ENCODE results near the gene BBX. TPM values are rescaled to one million over a fixed set of nuclear protein-coding genes. Genes with fewer than 3 reads are reported as not detected.

The BBX gene
- total RNA-seq, 6 donors from 2014 or later, result 35.0 to 65.0 (median 42.8) TPM

DNA sequence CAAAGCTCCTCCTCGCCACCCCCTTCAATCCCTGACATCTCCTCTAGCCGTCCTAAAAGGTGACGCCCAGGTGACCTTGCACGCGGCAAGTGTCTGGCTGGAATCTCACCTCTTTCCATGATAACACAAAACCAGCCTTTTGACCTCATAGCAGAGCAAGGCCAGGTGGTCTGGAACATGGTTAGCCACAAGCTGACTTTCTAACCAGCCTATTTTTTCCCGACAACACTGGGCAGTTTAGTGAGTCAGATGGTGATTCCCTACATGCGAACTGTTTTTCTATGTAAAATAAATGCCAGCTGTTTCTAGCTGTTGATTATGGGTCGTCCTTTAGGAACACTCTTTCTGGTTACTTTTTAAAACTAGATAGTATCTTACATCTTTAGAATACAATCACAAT is 325.0 kb downstream of the BBX start:
- WGBS, 2 donors, result 80 to 81% methylated on average over 8 of the region's 8 CpGs
- ATAC-seq (ENCODE audit: low FRiP score in 2 of 2) (no peak), DNase-seq (no peak)
- no peak for TF ChIP-seq EP300 (IDR thresholded peaks at IDR 0.05)
- no peak for TF ChIP-seq POLR2AphosphoS5 (IDR thresholded peaks at IDR 0.05)
- TF ChIP-seq POLR2A (IDR thresholded peaks at IDR 0.05), result no peak
- TF ChIP-seq, protein P1, sequence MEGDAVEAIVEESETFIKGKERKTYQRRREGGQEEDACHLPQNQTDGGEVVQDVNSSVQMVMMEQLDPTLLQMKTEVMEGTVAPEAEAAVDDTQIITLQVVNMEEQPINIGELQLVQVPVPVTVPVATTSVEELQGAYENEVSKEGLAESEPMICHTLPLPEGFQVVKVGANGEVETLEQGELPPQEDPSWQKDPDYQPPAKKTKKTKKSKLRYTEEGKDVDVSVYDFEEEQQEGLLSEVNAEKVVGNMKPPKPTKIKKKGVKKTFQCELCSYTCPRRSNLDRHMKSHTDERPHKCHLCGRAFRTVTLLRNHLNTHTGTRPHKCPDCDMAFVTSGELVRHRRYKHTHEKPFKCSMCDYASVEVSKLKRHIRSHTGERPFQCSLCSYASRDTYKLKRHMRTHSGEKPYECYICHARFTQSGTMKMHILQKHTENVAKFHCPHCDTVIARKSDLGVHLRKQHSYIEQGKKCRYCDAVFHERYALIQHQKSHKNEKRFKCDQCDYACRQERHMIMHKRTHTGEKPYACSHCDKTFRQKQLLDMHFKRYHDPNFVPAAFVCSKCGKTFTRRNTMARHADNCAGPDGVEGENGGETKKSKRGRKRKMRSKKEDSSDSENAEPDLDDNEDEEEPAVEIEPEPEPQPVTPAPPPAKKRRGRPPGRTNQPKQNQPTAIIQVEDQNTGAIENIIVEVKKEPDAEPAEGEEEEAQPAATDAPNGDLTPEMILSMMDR (IDR thresholded peaks at IDR 0.05), result no peak
- Histone ChIP-seq H3K4me3 (no peak overlapping the region), H3K27me3 (no peaks in the 10 kb centered on the region), H3K9me3 (peaks cover 0 to 4% (median 0%) of the 10 kb centered on the region in 4 donors), H3K4me1 (peaks cover 0 to 6% (median 0%) of the 10 kb centered on the region in 4 donors), H3K36me3 (no peaks in the 10 kb centered on the region), H3K27ac (no peak overlapping the region)

GRCh38 chr3:107848351-107848915 is 325.7 kb downstream of the BBX start:
- DNase-seq (no peak), ATAC-seq (ENCODE audit: low FRiP score in 2 of 2) (no peak)
- H3K4me1 ChIP-seq, result peaks cover 0 to 6% (median 0%) of the 10 kb centered on the region in 4 donors
- no peak for TF ChIP-seq POLR2AphosphoS5 (IDR thresholded peaks at IDR 0.05)
- TF ChIP-seq, protein P1 (IDR thresholded peaks at IDR 0.05), result no peak
- no peak for TF ChIP-seq EP300 (IDR thresholded peaks at IDR 0.05)
- no peak for TF ChIP-seq POLR2A (IDR thresholded peaks at IDR 0.05)
- H3K27ac ChIP-seq, result no peak overlapping the region
- H3K36me3 ChIP-seq, result no peaks in the 10 kb centered on the region
- H3K27me3 ChIP-seq, result no peaks in the 10 kb centered on the region
- H3K9me3 ChIP-seq, result peaks cover 0 to 4% (median 0%) of the 10 kb centered on the region in 4 donors
- no peak overlapping the region for H3K4me3 ChIP-seq
- 90 to 92% methylated on average over 4 to 5 of the region's 5 CpGs for WGBS, 2 donors

- 63 to 68% methylated on average over 2 of the region's 2 CpGs for WGBS, 2 donors
- ATAC-seq (ENCODE audit: low FRiP score in 2 of 2), result no peak
Observed at GRCh38 chr3:107850681-107851080, 327.9 kb downstream of the BBX start.

DNA sequence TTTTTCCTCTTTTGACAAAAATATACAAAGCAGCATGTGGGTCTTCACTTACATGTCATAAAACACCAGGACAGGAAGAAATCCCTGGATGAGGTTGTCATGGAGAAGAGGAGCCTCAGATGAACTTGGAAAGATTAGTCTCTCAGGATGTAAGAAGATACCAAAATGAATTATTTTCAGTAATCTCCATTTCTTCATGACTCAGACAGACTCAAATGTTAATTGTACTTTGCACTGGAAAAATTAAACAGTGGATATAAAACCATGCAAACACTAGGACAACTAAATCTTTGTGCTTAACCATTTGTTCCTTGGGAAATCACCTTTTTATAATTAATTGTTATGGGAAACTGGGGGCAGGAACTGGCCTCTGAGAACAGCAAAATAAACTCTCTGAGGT is 331.1 kb downstream of the BBX start:
- ATAC-seq (ENCODE audit: low FRiP score in 2 of 2), result no peak
- no peak overlapping the region for H3K4me3 ChIP-seq

More at GRCh38 chr3:107850681-107851080, 327.9 kb downstream of the BBX start:
- no peaks in the 10 kb centered on the region for H3K27me3 ChIP-seq
- H3K27ac ChIP-seq, result no peak overlapping the region
- TF ChIP-seq POLR2AphosphoS5 (IDR thresholded peaks at IDR 0.05) (no peak), EP300 (IDR thresholded peaks at IDR 0.05) (no peak), POLR2A (IDR thresholded peaks at IDR 0.05) (no peak)
- TF ChIP-seq, protein P1 (IDR thresholded peaks at IDR 0.05), result no peak
- H3K4me1 ChIP-seq, result peaks cover 0 to 6% (median 0%) of the 10 kb centered on the region in 4 donors
- H3K36me3 ChIP-seq, result no peaks in the 10 kb centered on the region
- H3K4me3 ChIP-seq, result no peak overlapping the region
- no peak for DNase-seq
- H3K9me3 ChIP-seq, result peaks cover 0 to 4% (median 0%) of the 10 kb centered on the region in 4 donors

DNA sequence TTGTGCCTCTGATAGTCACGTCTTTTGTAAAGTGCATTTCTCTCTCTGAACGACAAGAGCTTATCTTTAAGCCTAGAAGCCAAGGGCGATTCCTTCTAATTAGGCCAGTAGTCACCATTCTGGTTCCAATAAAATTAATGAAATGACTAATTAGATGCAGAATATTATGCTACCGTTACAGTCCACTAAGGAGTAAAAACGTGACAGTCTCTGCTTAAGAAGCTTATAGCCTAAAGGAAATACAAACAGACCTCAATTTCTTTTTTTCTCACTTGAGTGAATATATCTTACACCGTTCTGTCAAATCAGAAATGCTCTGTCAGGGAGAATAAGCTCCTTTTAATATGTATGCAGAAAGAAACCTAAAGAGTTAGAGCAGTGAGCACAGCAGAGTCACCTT is 332.0 kb downstream of the BBX start:
- H3K27ac ChIP-seq, result no peak overlapping the region
- no peaks in the 10 kb centered on the region for H3K4me1 ChIP-seq
- H3K36me3 ChIP-seq, result no peaks in the 10 kb centered on the region
- WGBS, 2 donors, result 84 to 87% methylated on average over 6 of the region's 6 CpGs
- ATAC-seq (ENCODE audit: low FRiP score in 2 of 2) (no peak), DNase-seq (no peak)
- no peak for TF ChIP-seq POLR2A (IDR thresholded peaks at IDR 0.05)
- TF ChIP-seq, protein P1 (IDR thresholded peaks at IDR 0.05), result no peak
- no peak for TF ChIP-seq EP300 (IDR thresholded peaks at IDR 0.05)
- TF ChIP-seq POLR2AphosphoS5 (IDR thresholded peaks at IDR 0.05), result no peak
- no peak overlapping the region for H3K4me3 ChIP-seq
- peaks cover 0 to 4% (median 0%) of the 10 kb centered on the region in 4 donors for H3K9me3 ChIP-seq
- no peaks in the 10 kb centered on the region for H3K27me3 ChIP-seq

More for the DNA sequence above, 331.1 kb downstream of the BBX start:
- TF ChIP-seq EP300 (IDR thresholded peaks at IDR 0.05), result no peak
- no peak for TF ChIP-seq POLR2AphosphoS5 (IDR thresholded peaks at IDR 0.05)
- H3K27ac ChIP-seq, result no peak overlapping the region
- H3K9me3 ChIP-seq, result peaks cover 0 to 4% (median 0%) of the 10 kb centered on the region in 4 donors
- no peaks in the 10 kb centered on the region for H3K4me1 ChIP-seq
- no peaks in the 10 kb centered on the region for H3K27me3 ChIP-seq
- no peak for DNase-seq
- H3K36me3 ChIP-seq, result no peaks in the 10 kb centered on the region

Data from upper lobe of left lung (tissue), 6 donors.